Measurements from ENCODE around the gene GLE1. TPM values are rescaled to one million over a fixed set of nuclear protein-coding genes. Genes with fewer than 3 reads are reported as not detected.

GLE1 gene
- total and polyA plus RNA-seq, 8 donors: 10.3 to 33.5 (median 14.0) TPM

- Histone ChIP-seq H3K4me3 (peak overlapping the region in 2 of 4 donors; percentile 1 to 6), H3K9me3 (no peaks in the 10 kb centered on the region), H3K36me3 (peaks cover 0 to 6% (median 5%) of the 10 kb centered on the region in 4 donors), H3K27ac (peak overlapping the region; percentile 68 to 86 (median 81)), H3K27me3 (no peaks in the 10 kb centered on the region), H3K4me1 (peaks cover 54 to 76% (median 65%) of the 10 kb centered on the region in 4 donors)
- DNase-seq: peak; percentile 87 to 93
- peak; percentile 61 to 89 (median 63) for TF ChIP-seq POLR2AphosphoS5 (IDR thresholded peaks at IDR 0.05)
- no peak for TF ChIP-seq POLR2A (IDR thresholded peaks at IDR 0.05)
- TF ChIP-seq EP300 (IDR thresholded peaks at IDR 0.05): no peak
- WGBS, 5 donors: 0 to 8% (median 4%) methylated on average over 12 of the region's 12 CpGs
- intact Hi-C loops (cut with DNase I; ENCODE audit: low total_unique reads): no loop called here
These were observed 54.2 kb downstream of the GLE1 start for GRCh38 chr9:128558431-128559310.

- Histone ChIP-seq H3K27me3 (no peaks in the 10 kb centered on the region), H3K4me3 (no peak overlapping the region), H3K36me3 (peaks cover 25 to 55% (median 51%) of the 10 kb centered on the region in 4 donors), H3K9me3 (no peaks in the 10 kb centered on the region), H3K27ac (peak overlapping the region in 1 of 5 donors; percentile 2), H3K4me1 (peaks cover 0 to 15% (median 7%) of the 10 kb centered on the region in 4 donors)
- DNase-seq: no peak
- no peak for TF ChIP-seq EP300 (IDR thresholded peaks at IDR 0.05)
- TF ChIP-seq POLR2AphosphoS5 (IDR thresholded peaks at IDR 0.05): no peak
- no peak for TF ChIP-seq CTCF (IDR thresholded peaks at IDR 0.05)
- no peak for TF ChIP-seq POLR2A (IDR thresholded peaks at IDR 0.05)
- 65 to 80% (median 70%) methylated on average over 4 of the region's 4 CpGs for whole genome bisulfite sequencing, 5 donors
- intact Hi-C loops (cut with DNase I; ENCODE audit: low total_unique reads): no loop called here
These were observed 61.1 kb downstream of the GLE1 start for GRCh38 chr9:128565578-128565977.

- no peaks in the 10 kb centered on the region for H3K9me3 ChIP-seq
- H3K4me1 ChIP-seq: peaks cover 0 to 11% (median 4%) of the 10 kb centered on the region in 4 donors
- no peak overlapping the region for H3K27ac ChIP-seq
- no peak overlapping the region for H3K4me3 ChIP-seq
- WGBS, 5 donors: 73 to 83% (median 80%) methylated on average over 8 of the region's 8 CpGs
- intact Hi-C loops (cut with DNase I; ENCODE audit: low total_unique reads): no loop called here
- no peak for DNase-seq
- no peak for TF ChIP-seq EP300 (IDR thresholded peaks at IDR 0.05)
- TF ChIP-seq POLR2AphosphoS5 (IDR thresholded peaks at IDR 0.05): no peak
- no peak for TF ChIP-seq POLR2A (IDR thresholded peaks at IDR 0.05)
- no peak for TF ChIP-seq CTCF (IDR thresholded peaks at IDR 0.05)
- H3K36me3 ChIP-seq: peaks cover 41 to 79% (median 76%) of the 10 kb centered on the region in 4 donors
- no peaks in the 10 kb centered on the region for H3K27me3 ChIP-seq
These were observed 64.1 kb downstream of the GLE1 start for GRCh38 chr9:128568470-128569078.

- Histone ChIP-seq H3K4me1 (peaks cover 0 to 19% (median 5%) of the 10 kb centered on the region in 4 donors), H3K4me3 (no peak overlapping the region), H3K27me3 (no peaks in the 10 kb centered on the region), H3K36me3 (peaks cover 76 to 98% (median 96%) of the 10 kb centered on the region in 4 donors), H3K9me3 (no peaks in the 10 kb centered on the region), H3K27ac (peak overlapping the region in 3 of 5 donors; percentile 11 to 38 (median 28))
- no peak for DNase-seq
- TF ChIP-seq EP300 (IDR thresholded peaks at IDR 0.05) (no peak), CTCF (IDR thresholded peaks at IDR 0.05) (no peak), POLR2A (IDR thresholded peaks at IDR 0.05) (no peak), POLR2AphosphoS5 (IDR thresholded peaks at IDR 0.05) (peak in 1 of 3 donors; percentile 43)
- WGBS, 5 donors: 19 to 43% (median 33%) methylated on average over 4 of the region's 4 CpGs
- intact Hi-C loops (cut with DNase I; ENCODE audit: low total_unique reads): no loop called here
These were observed 71.0 kb downstream of the GLE1 start for GRCh38 chr9:128575469-128575868.

All from stomach (tissue), 9 donors.